ENCODE data around the gene EIF2AK3. TPM values are rescaled to one million over a fixed set of nuclear protein-coding genes. Genes with fewer than 3 reads are reported as not detected.

EIF2AK3 gene
- total and polyA plus RNA-seq, 10 of the 15 experiments (the other 5 are each of a cell fraction or from before 2014, with no cell fraction given), result 5.0 to 44.7 (median 22.4) TPM

- TF ChIP-seq, protein P1, sequence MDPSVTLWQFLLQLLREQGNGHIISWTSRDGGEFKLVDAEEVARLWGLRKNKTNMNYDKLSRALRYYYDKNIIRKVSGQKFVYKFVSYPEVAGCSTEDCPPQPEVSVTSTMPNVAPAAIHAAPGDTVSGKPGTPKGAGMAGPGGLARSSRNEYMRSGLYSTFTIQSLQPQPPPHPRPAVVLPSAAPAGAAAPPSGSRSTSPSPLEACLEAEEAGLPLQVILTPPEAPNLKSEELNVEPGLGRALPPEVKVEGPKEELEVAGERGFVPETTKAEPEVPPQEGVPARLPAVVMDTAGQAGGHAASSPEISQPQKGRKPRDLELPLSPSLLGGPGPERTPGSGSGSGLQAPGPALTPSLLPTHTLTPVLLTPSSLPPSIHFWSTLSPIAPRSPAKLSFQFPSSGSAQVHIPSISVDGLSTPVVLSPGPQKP (IDR thresholded peaks at IDR 0.05; ENCODE audit: low read depth, low read length), result no peak
- TF ChIP-seq, protein P2, sequence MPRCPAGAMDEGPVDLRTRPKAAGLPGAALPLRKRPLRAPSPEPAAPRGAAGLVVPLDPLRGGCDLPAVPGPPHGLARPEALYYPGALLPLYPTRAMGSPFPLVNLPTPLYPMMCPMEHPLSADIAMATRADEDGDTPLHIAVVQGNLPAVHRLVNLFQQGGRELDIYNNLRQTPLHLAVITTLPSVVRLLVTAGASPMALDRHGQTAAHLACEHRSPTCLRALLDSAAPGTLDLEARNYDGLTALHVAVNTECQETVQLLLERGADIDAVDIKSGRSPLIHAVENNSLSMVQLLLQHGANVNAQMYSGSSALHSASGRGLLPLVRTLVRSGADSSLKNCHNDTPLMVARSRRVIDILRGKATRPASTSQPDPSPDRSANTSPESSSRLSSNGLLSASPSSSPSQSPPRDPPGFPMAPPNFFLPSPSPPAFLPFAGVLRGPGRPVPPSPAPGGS (IDR thresholded peaks at IDR 0.05; ENCODE audit: borderline replicate concordance, insufficient read depth, low read depth, low read length, poor library complexity, severe bottlenecking), result no peak
- TF ChIP-seq NBN (IDR thresholded peaks at IDR 0.05) (peak; percentile 87), BHLHE40 (IDR thresholded peaks at IDR 0.05; ENCODE audit: borderline replicate concordance in 1 of 2, low read depth in 2 of 2, low read length in 1 of 2) (peak; percentile 21 to 59; a peak in 1 of 4 replicates), SMARCA5 (IDR thresholded peaks at IDR 0.05) (0 out of 2 replicates have a peak, but pooled peaks have one; percentile 56), ETV6 (conservative IDR thresholded peaks at IDR 0.05 in 1 of 2, IDR thresholded peaks at IDR 0.05 in 1 of 2; ENCODE audit: borderline replicate concordance in 1 of 2, low read depth in 1 of 2) (peak in 1 of 2 experiments; percentile 73; a peak in 2 of 4 replicates), NFIC (IDR thresholded peaks at IDR 0.05; ENCODE audit: low read depth, low read length) (peak; percentile 95), MTA3 (IDR thresholded peaks at IDR 0.05; ENCODE audit: borderline replicate concordance, low read length) (peak; percentile 82), CREM (IDR thresholded peaks at IDR 0.05; ENCODE audit: low read depth) (peak; percentile 65), POLR2AphosphoS5 (IDR thresholded peaks at IDR 0.05; ENCODE audit: low read length) (peak; percentile 42), NFYB (IDR thresholded peaks at IDR 0.05; ENCODE audit: insufficient read depth, low read depth, low read length) (no peak), TAF1 (IDR thresholded peaks at IDR 0.05; ENCODE audit: borderline replicate concordance, low read depth, low read length) (no peak), USF2 (IDR thresholded peaks at IDR 0.05; ENCODE audit: borderline replicate concordance, low read depth, low read length) (no peak), NR2F1 (conservative IDR thresholded peaks at IDR 0.05) (peak; percentile 83), IRF4 (IDR thresholded peaks at IDR 0.05; ENCODE audit: low read depth, low read length) (peak; percentile 56; the same call in 1 of the 2 replicates), RUNX3 (IDR thresholded peaks at IDR 0.05; ENCODE audit: low read length) (peak; percentile 99), ATF7 (IDR thresholded peaks at IDR 0.05; ENCODE audit: low read depth) (peak; percentile 83), RAD21 (IDR thresholded peaks at IDR 0.05; ENCODE audit: insufficient read depth, low read depth, low read length) (no peak), CREB1 (IDR thresholded peaks at IDR 0.05; ENCODE audit: low read depth) (peak; percentile 61; the same call in 1 of the 2 replicates), SMAD5 (IDR thresholded peaks at IDR 0.05; ENCODE audit: low read depth) (no peak), SKIL (IDR thresholded peaks at IDR 0.05; ENCODE audit: low read depth, poor library complexity, severe bottlenecking) (peak; percentile 79), IKZF1 (conservative IDR thresholded peaks at IDR 0.05) (peak; percentile 80), RELA (IDR thresholded peaks at IDR 0.05; ENCODE audit: borderline replicate concordance, partially characterized antibody) (no peak)
- TF ChIP-seq, protein P3, sequence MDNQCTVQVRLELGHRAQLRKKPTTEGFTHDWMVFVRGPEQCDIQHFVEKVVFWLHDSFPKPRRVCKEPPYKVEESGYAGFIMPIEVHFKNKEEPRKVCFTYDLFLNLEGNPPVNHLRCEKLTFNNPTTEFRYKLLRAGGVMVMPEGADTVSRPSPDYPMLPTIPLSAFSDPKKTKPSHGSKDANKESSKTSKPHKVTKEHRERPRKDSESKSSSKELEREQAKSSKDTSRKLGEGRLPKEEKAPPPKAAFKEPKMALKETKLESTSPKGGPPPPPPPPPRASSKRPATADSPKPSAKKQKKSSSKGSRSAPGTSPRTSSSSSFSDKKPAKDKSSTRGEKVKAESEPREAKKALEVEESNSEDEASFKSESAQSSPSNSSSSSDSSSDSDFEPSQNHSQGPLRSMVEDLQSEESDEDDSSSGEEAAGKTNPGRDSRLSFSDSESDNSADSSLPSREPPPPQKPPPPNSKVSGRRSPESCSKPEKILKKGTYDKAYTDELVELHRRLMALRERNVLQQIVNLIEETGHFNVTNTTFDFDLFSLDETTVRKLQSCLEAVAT (IDR thresholded peaks at IDR 0.05), result peak; percentile 96
These were observed 12.6 kb downstream of the EIF2AK3 start (continued) for GRCh38 chr2:88614497-88615157.
